Measurements from ENCODE around the gene DMAC2. TPM values are rescaled to one million over a fixed set of nuclear protein-coding genes. Genes with fewer than 3 reads are reported as not detected.

Gene DMAC2
- total RNA-seq, 1 donor from 2014 or later = 33.9 TPM

- ATAC-seq = peak; percentile 13
- peak; percentile 68 for DNase-seq (ENCODE audit: low spot score)
- intact Hi-C loops (cut with DNase I) = no loop called here
Observed at GRCh38 chr19:41426116-41426841, 13.4 kb downstream of the DMAC2 start.

DNA sequence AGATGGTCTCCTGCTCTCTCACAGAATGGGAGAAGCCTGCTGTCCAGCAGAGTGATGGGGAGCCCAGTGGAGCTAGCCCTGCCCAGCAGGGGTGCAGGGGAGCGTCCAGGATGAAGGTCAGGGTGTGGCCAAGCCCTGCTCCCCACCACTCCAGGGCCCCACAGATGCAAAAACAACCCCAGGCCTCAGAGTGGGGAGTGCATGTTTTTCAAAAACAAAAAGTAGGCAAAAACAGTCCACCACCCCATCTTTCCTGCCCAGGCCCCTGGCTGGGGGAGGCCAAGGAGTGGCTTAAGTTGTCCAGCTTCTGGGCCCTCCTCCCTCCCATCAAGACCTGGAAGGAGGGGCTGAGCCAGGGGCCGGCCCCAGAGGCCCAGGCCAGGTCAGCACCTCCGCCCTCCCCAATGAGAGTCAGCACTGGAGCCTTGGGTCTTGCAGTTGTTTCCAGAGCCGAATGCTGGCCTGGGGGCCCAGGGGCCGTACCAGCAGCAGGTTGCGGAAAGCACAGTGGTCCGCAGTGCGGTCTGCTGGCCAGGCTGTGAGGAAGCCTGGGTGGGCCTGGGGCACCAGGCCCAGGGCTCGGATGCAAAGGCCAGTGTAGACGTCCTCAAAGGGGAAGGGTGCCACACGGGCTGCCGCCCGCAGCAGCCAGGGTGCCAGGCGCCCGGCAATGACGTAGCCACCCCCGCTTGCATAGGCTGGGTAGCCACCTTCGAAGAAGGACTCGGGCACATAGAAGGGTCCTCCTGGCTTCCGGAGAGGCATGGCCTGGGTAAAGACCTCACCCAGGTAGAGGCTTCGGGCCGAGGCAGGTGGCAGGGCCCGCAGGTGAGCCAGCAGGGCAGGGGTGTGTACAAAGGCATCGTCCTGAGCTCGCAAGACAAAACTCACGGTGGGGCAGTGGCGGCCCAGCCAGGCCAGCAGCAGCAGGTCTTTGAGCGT lies 14.3 kb downstream of the DMAC2 start:
- DNase-seq (ENCODE audit: low spot score) (no peak), ATAC-seq (no peak)
- intact Hi-C loops (cut with DNase I) = no loop called here

DNA sequence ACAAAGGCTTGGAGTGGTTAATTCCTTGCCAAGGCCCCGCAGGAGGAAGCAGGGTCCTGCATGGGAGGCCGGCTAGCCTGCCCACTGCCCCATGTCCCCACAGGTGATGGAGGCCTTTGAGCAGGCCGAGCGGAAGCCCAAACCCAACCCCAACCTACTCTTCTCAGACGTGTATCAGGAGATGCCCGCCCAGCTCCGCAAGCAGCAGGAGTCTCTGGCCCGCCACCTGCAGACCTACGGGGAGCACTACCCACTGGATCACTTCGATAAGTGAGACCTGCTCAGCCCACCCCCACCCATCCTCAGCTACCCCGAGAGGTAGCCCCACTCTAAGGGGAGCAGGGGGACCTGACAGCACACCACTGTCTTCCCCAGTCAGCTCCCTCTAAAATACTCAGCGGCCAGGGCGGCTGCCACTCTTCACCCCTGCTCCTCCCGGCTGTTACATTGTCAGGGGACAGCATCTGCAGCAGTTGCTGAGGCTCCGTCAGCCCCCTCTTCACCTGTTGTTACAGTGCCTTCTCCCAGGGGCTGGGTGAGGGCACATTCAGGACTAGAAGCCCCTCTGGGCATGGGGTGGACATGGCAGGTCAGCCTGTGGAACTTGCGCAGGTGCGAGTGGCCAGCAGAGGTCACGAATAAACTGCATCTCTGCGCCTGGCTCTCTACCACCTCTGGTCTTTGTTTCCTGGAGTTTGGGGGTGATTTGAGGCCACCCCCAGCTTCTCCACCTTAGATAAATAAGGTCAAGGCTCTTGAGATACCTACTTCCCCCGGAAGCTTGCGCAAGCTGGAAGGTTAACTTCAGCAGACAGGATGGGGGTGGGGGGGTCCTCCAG lies 15.2 kb downstream of the DMAC2 start:
- no peak for DNase-seq (ENCODE audit: low spot score)
- intact Hi-C loops (cut with DNase I) = no loop called here
- no peak for ATAC-seq

DNA sequence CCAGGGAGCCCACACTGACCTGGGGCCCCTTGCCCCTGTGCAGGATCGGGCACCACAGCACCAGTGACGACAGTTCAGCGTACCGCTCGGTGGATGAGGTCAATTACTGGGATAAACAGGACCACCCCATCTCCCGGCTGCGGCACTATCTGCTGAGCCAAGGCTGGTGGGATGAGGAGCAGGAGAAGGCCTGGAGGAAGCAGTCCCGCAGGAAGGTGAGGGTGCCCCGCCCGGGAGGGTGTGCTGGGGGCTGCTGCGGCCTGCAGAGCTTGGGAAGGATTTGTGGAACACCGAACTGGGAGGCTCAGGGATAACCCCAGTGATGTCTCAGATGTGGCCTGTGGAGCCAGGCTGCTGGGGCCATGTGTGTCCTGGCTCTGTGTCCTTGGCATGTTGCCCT lies 16.8 kb downstream of the DMAC2 start:
- ATAC-seq = no peak
- DNase-seq (ENCODE audit: low spot score) = no peak
- intact Hi-C loops (cut with DNase I) = no loop called here

DNA sequence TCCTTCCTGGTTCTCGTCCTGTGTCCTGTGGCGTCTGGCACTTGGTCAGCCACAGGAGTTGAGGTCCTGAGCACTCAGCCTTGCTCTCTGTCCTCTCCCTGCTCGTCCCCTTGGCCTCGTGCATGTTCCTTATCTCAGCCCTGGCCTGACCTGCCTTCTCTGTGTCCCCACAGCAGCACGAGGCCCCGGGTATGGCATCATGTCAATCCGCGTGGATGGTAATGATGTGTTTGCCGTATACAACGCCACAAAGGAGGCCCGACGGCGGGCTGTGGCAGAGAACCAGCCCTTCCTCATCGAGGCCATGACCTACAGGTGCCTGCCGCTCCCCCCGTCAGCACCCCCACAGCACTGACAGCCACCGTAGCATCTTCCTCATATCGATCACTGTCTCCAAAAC lies 17.3 kb downstream of the DMAC2 start:
- DNase-seq (ENCODE audit: low spot score) = no peak
- ATAC-seq = no peak
- intact Hi-C loops (cut with DNase I) = no loop called here

DNA sequence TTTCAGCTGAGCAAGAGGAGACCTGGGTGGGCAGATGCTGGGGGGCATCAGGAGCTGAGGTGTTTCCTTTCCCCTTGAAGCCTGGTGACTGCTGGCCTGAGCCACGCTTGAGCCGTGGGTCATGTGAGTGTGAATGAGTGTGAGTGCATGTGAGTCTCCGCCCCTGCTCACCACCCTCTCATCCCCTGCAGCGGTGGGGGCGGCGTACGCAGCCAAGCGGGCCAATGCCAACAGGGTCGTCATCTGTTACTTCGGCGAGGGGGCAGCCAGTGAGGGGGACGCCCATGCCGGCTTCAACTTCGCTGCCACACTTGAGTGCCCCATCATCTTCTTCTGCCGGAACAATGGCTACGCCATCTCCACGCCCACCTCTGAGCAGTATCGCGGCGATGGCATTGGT lies 17.7 kb downstream of the DMAC2 start:
- DNase-seq (ENCODE audit: low spot score) (no peak), ATAC-seq (no peak)
- intact Hi-C loops (cut with DNase I) = no loop called here

DNA sequence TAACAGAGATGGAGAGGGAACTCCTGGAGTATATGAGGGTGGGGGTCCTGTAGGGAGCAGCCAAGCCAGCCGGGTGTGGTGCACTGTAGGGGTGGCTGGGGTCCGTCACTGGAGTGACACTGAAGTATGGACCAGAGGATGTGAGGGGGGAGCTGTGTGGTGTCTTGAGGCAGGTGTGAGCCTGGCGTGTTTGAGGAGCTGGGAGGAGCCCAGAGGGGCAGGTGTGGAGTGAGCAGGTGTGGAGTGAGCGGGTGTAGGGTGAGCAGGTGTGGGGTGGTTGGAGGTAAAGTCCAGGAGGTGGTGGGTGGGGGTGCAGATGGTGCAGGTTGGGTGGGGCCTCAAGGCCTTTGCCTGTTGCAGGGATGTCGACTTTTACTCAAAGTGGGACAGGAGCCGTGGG lies 18.4 kb downstream of the DMAC2 start:
- intact Hi-C loops (cut with DNase I) = no loop called here
- ATAC-seq = no peak
- no peak for DNase-seq (ENCODE audit: low spot score)

- ATAC-seq (peak; percentile 47), DNase-seq (ENCODE audit: low spot score) (no peak)
- intact Hi-C loops (cut with DNase I) = no loop called here
Observed at GRCh38 chr19:41420101-41420880, 19.4 kb downstream of the DMAC2 start.

DNA sequence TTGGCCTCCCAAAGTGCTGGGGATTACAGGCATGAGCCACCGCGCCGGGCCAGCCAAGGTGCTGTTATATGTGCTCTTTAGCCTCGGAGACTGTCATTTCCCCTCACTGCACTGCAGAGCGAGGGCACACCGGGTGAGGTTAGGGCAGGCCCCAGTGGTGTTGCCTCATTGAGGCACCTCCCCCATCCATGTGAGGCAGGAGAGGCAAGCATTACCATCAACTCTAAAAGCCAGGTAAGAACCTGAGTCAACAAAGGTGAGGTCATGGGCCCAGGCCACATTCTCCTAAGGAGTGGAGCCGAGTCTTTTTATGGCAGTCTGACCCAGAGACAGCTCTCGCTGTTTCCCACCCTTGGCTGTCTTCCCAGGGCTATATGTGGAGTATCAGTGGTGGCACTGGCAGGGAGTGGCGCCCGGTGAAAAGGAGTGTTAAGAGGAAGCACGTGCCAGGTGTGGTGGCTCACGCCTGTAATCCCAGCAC lies 23.5 kb downstream of the DMAC2 start:
- intact Hi-C loops (cut with DNase I) = no loop called here
- no peak for DNase-seq (ENCODE audit: low spot score)
- ATAC-seq = no peak

DNA sequence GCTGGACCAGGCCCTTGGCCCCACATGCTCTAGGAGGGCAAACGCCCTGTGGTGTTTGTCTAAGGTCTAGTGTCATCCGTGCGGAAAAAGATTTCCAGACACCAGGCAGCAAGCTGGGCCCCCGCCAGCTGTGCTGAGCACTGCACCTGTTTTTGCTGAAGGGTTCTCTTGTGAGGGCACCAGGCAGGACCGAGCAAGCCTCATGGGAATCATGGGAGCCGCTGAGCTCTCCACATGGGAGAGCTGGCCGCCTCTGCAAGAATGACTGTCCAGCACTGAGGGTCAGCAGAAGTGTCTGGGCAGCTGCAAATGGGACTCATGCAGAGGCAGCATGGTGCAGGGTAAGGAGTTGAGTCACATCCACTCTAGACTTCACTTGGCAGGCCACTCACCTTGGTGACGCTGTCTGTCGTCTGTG lies 24.5 kb downstream of the DMAC2 start:
- no peak for DNase-seq (ENCODE audit: low spot score)
- intact Hi-C loops (cut with DNase I) = no loop called here
- no peak for ATAC-seq

- no peak for DNase-seq (ENCODE audit: low spot score)
Observed at GRCh38 chr19:41414461-41414860, 25.3 kb downstream of the DMAC2 start.

DNA sequence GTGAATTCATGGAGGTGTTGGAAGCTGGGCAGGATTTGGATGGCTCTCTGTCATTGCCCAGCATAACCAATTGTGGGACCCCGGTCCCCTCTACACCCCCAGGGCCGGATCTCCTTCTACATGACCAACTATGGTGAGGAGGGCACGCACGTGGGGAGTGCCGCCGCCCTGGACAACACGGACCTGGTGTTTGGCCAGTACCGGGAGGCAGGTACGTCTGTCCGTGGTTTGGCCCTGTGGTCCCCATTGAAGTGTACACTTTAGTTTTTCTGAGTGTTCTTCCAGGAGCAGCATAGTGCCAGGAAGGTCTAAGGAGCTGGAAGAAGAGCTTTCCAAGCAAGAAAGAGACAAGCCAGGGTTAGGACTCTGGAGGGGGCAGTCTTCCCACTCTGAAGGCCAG lies 25.8 kb downstream of the DMAC2 start:
- intact Hi-C loops (cut with DNase I) = no loop called here
- DNase-seq (ENCODE audit: low spot score) = no peak
- ATAC-seq = no peak

More at GRCh38 chr19:41414461-41414860, 25.3 kb downstream of the DMAC2 start:
- ATAC-seq = no peak
- intact Hi-C loops (cut with DNase I) = no loop called here

DNA sequence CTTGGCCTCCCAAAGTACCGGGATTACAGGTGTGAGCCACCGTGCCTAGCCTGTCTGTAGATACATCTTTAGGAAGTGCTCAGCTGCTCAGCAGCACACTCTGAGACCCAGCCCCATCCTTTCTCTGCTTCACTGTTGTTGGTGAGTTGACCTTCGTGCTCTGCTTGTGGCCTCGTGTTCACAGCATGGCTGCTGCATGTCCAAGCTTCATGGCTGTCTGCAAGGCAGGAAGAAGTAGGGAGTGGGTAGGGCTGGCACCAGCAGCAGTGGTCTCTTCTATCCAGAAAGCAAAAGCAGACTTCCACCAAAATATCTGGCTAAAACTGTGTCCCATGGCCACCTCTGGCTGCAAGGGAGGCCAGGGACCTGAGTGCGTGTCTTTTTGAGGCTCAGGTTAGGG lies 26.8 kb downstream of the DMAC2 start:
- intact Hi-C loops (cut with DNase I) = no loop called here
- DNase-seq (ENCODE audit: low spot score) (no peak), ATAC-seq (no peak)

- DNase-seq (ENCODE audit: low spot score) (no peak), ATAC-seq (peak; percentile 64)
- intact Hi-C loops (cut with DNase I) = no loop called here
Observed at GRCh38 chr19:41411968-41412265, 27.8 kb downstream of the DMAC2 start.

DNA sequence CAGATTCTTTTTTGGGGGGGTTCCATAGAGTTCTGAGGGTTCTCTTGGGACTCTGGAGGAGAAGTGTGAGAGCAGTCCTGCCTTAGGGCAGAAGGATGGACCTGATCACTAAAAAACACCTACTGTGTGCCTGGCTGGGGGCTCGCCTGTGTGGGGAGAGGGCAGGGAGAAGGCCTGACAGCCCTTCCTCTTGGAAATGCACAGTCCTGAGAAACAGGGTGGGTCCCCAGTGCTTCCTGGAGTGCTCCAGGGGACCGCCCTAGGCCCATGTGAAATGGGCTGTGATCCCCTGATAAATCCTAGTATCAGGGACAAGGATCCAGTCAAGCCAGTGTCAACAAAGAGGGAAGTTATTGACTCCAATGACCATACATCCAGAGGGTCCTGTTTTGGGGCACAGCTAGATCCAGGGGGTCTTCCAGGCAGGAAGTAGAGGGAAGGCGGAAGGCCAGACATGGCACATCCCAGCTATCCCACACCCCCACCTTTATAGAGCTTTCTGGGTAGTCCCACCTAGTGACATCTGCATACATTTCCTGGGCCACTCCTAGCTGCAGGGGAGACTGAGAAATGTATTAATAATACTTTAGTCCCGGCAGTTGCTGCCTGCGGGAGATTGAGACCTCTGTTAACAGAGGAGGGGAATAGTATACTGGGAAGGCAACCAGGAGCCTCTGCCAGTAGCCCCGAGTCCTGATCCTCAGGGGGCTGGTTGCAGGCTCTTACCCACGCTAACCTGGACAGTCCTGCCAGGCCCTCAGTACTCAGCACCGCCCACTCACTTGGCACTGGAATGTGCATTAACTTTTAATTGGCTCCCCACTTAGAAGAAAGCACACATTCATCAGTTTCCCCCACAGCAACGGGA lies 28.4 kb downstream of the DMAC2 start:
- DNase-seq (ENCODE audit: low spot score) = no peak
- peak; percentile 14 for ATAC-seq
- intact Hi-C loops (cut with DNase I) = no loop called here

- intact Hi-C loops (cut with DNase I) = no loop called here
- no peak for DNase-seq (ENCODE audit: low spot score)
- ATAC-seq = no peak
Observed at GRCh38 chr19:41410336-41411054, 29.2 kb downstream of the DMAC2 start.

DNA sequence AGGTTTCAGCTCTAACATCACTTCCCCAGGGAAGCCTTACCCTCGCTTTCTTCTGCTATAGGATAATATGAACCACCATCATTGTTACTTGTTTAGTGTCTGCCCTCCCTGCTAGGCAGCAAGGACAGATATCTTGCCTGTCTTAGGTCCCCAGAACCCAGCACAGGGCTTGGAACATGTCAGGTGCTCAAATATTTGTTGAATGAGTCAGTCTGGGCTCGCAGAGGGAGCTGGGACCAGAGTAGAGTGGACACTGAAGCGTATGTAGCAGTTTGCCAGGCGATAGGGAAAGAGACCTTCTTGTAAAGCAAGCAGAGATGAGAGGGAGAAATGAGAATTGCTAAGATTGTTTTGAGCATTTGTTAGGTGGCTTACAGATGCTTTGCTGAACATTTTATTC lies 30.4 kb downstream of the DMAC2 start:
- intact Hi-C loops (cut with DNase I) = no loop called here
- no peak for DNase-seq (ENCODE audit: low spot score)
- ATAC-seq = no peak
